ENCODE data around the gene PDE6B. TPM values are rescaled to one million over a fixed set of nuclear protein-coding genes. Genes with fewer than 3 reads are reported as not detected.

The PDE6B gene
- total RNA-seq, 4 donors from 2014 or later = 0.98 to 1.3 TPM; not detected in 2

GRCh38 chr4:627347-628125, 2.2 kb downstream of the PDE6B start:
- no peak for DNase-seq (ENCODE audit: low spot score in 2 of 2)
- no peaks in the 10 kb centered on the region for H3K27me3 ChIP-seq
- 73 to 76% methylated on average over 14 to 15 of the region's 15 CpGs for WGBS, 2 donors

GRCh38 chr4:628311-628741, 3.0 kb downstream of the PDE6B start:
- DNase-seq (ENCODE audit: low spot score in 2 of 2) = no peak
- Histone ChIP-seq H3K27ac (no peak overlapping the region), H3K4me1 (no peaks in the 10 kb centered on the region), H3K27me3 (no peaks in the 10 kb centered on the region), H3K4me3 (no peak overlapping the region), H3K9me3 (peaks cover 0 to 29% (median 0%) of the 10 kb centered on the region in 4 donors), H3K36me3 (no peaks in the 10 kb centered on the region)
- WGBS, 2 donors = 79 to 87% methylated on average over 10 to 11 of the region's 17 CpGs
- no peak for TF ChIP-seq POLR2A (IDR thresholded peaks at IDR 0.05)
- no peak for TF ChIP-seq CTCF (IDR thresholded peaks at IDR 0.05)
- TF ChIP-seq EP300 (IDR thresholded peaks at IDR 0.05) = no peak

More at GRCh38 chr4:627347-628125, 2.2 kb downstream of the PDE6B start:
- Histone ChIP-seq H3K27ac (no peak overlapping the region), H3K4me1 (no peaks in the 10 kb centered on the region), H3K4me3 (no peak overlapping the region), H3K9me3 (peaks cover 0 to 21% (median 0%) of the 10 kb centered on the region in 4 donors), H3K36me3 (no peaks in the 10 kb centered on the region)
- TF ChIP-seq EP300 (IDR thresholded peaks at IDR 0.05) (no peak), CTCF (IDR thresholded peaks at IDR 0.05) (no peak), POLR2A (IDR thresholded peaks at IDR 0.05) (no peak)

- Histone ChIP-seq H3K9me3 (peaks cover 0 to 35% (median 0%) of the 10 kb centered on the region in 4 donors), H3K4me3 (no peak overlapping the region), H3K27me3 (no peaks in the 10 kb centered on the region), H3K27ac (no peak overlapping the region), H3K36me3 (no peaks in the 10 kb centered on the region), H3K4me1 (no peaks in the 10 kb centered on the region)
- 83 to 89% methylated on average over 18 to 23 of the region's 27 CpGs for WGBS, 2 donors
- DNase-seq (ENCODE audit: low spot score in 2 of 2) = no peak
- no peak for TF ChIP-seq CTCF (IDR thresholded peaks at IDR 0.05)
- no peak for TF ChIP-seq POLR2A (IDR thresholded peaks at IDR 0.05)
- TF ChIP-seq EP300 (IDR thresholded peaks at IDR 0.05) = no peak
Observed at GRCh38 chr4:628821-629635, 3.7 kb downstream of the PDE6B start.

- Histone ChIP-seq H3K4me3 (no peak overlapping the region), H3K4me1 (no peaks in the 10 kb centered on the region), H3K9me3 (peaks cover 0 to 35% (median 0%) of the 10 kb centered on the region in 4 donors), H3K27me3 (no peaks in the 10 kb centered on the region), H3K27ac (no peak overlapping the region), H3K36me3 (no peaks in the 10 kb centered on the region)
- TF ChIP-seq POLR2A (IDR thresholded peaks at IDR 0.05) (no peak), EP300 (IDR thresholded peaks at IDR 0.05) (no peak)
- DNase-seq (ENCODE audit: low spot score in 2 of 2) = no peak
- WGBS, 2 donors = 79 to 83% methylated on average over 9 of the region's 9 CpGs
Observed at GRCh38 chr4:629636-629914, 4.2 kb downstream of the PDE6B start.

GRCh38 chr4:629915-630641, 4.7 kb downstream of the PDE6B start:
- TF ChIP-seq CTCF (IDR thresholded peaks at IDR 0.05) (no peak), POLR2A (IDR thresholded peaks at IDR 0.05) (no peak), EP300 (IDR thresholded peaks at IDR 0.05) (no peak)
- 58% methylated on average over 19 to 20 of the region's 20 CpGs for WGBS, 2 donors
- Histone ChIP-seq H3K36me3 (no peaks in the 10 kb centered on the region), H3K4me1 (no peaks in the 10 kb centered on the region), H3K4me3 (no peak overlapping the region), H3K27ac (no peak overlapping the region), H3K27me3 (no peaks in the 10 kb centered on the region), H3K9me3 (peaks cover 0 to 35% (median 0%) of the 10 kb centered on the region in 4 donors)
- DNase-seq (ENCODE audit: low spot score in 2 of 2) = no peak
